Measurements from ENCODE around the gene DMD.
"Not testable (repeated sequence)": the region's sequence is repeated elsewhere in the genome, so short reads cannot be mapped to it uniquely, and the experiment has no call there.

Gene DMD

GRCh38 chrX:33211356-33212260 lies at the start of gene DMD:
TSS of gene DMD (minus strand) at chrX:33211549. CDS start at chrX:33211312, 237 bp downstream.
- H3K27ac Mint-ChIP-seq = no peak within 1 kb of the TSS
- no peak within 1 kb of the TSS for H3K4me3 Mint-ChIP-seq
- no peaks in the 10 kb centered on the region for H3K4me1 Mint-ChIP-seq
- no peaks in the 10 kb centered on the region for H3K9me3 Mint-ChIP-seq
- no peaks in the 10 kb centered on the region for H3K27me3 Mint-ChIP-seq
- no peaks in the 10 kb centered on the region for H3K36me3 Mint-ChIP-seq

GRCh38 chrX:33252306-33252825 lies 41.0 kb upstream of the DMD start:
- H3K4me1 Mint-ChIP-seq = no peaks in the 10 kb centered on the region
- H3K27me3 Mint-ChIP-seq = no peaks in the 10 kb centered on the region
- no peaks in the 10 kb centered on the region for H3K36me3 Mint-ChIP-seq
- H3K9me3 Mint-ChIP-seq = no peaks in the 10 kb centered on the region
- H3K27ac Mint-ChIP-seq = no peak overlapping the region
- no peak overlapping the region for H3K4me3 Mint-ChIP-seq

GRCh38 chrX:33218819-33219218 lies 7.5 kb upstream of the DMD start:
- H3K27me3 Mint-ChIP-seq = no peaks in the 10 kb centered on the region
- H3K27ac Mint-ChIP-seq = no peak overlapping the region
- no peaks in the 10 kb centered on the region for H3K4me1 Mint-ChIP-seq
- H3K4me3 Mint-ChIP-seq = no peak overlapping the region
- H3K36me3 Mint-ChIP-seq = no peaks in the 10 kb centered on the region
- H3K9me3 Mint-ChIP-seq = no peaks in the 10 kb centered on the region

GRCh38 chrX:33210156-33210555 lies 1.2 kb downstream of the DMD start:
- no peak overlapping the region for H3K27ac Mint-ChIP-seq
- H3K4me1 Mint-ChIP-seq = no peaks in the 10 kb centered on the region
- H3K27me3 Mint-ChIP-seq = no peaks in the 10 kb centered on the region
- no peaks in the 10 kb centered on the region for H3K36me3 Mint-ChIP-seq
- no peak overlapping the region for H3K4me3 Mint-ChIP-seq
- H3K9me3 Mint-ChIP-seq = no peaks in the 10 kb centered on the region

- Mint-ChIP-seq H3K36me3 (no peaks in the 10 kb centered on the region), H3K4me3 (no peak overlapping the region), H3K27me3 (no peaks in the 10 kb centered on the region), H3K4me1 (no peaks in the 10 kb centered on the region), H3K9me3 (no peaks in the 10 kb centered on the region), H3K27ac (no peak overlapping the region)
Measured at GRCh38 chrX:33207056-33207455, 4.3 kb downstream of the DMD start.

GRCh38 chrX:33205321-33205720 lies 6.0 kb downstream of the DMD start:
- Mint-ChIP-seq H3K27me3 (no peaks in the 10 kb centered on the region), H3K9me3 (no peaks in the 10 kb centered on the region), H3K4me1 (no peaks in the 10 kb centered on the region), H3K36me3 (no peaks in the 10 kb centered on the region), H3K27ac (no peak overlapping the region), H3K4me3 (no peak overlapping the region)

GRCh38 chrX:33204889-33205288 lies 6.5 kb downstream of the DMD start:
- Mint-ChIP-seq H3K27me3 (no peaks in the 10 kb centered on the region), H3K27ac (no peak overlapping the region), H3K36me3 (no peaks in the 10 kb centered on the region), H3K9me3 (no peaks in the 10 kb centered on the region), H3K4me3 (no peak overlapping the region), H3K4me1 (no peaks in the 10 kb centered on the region)

- Mint-ChIP-seq H3K27me3 (no peaks in the 10 kb centered on the region), H3K9me3 (no peaks in the 10 kb centered on the region), H3K27ac (no peak overlapping the region), H3K4me1 (no peaks in the 10 kb centered on the region), H3K36me3 (no peaks in the 10 kb centered on the region), H3K4me3 (no peak overlapping the region)
Measured at GRCh38 chrX:33198561-33199279, 12.6 kb downstream of the DMD start.

- no peak overlapping the region for H3K27ac Mint-ChIP-seq
Measured at GRCh38 chrX:33195698-33196097, 15.7 kb downstream of the DMD start.

GRCh38 chrX:33194876-33195433 lies 16.4 kb downstream of the DMD start:
- H3K4me3 Mint-ChIP-seq = no peak overlapping the region
- H3K27me3 Mint-ChIP-seq = no peaks in the 10 kb centered on the region
- no peaks in the 10 kb centered on the region for H3K36me3 Mint-ChIP-seq
- no peaks in the 10 kb centered on the region for H3K9me3 Mint-ChIP-seq
- no peak overlapping the region for H3K27ac Mint-ChIP-seq
- H3K4me1 Mint-ChIP-seq = no peaks in the 10 kb centered on the region

More at GRCh38 chrX:33195698-33196097, 15.7 kb downstream of the DMD start:
- Mint-ChIP-seq H3K27me3 (no peaks in the 10 kb centered on the region), H3K4me1 (no peaks in the 10 kb centered on the region), H3K36me3 (no peaks in the 10 kb centered on the region), H3K9me3 (no peaks in the 10 kb centered on the region), H3K4me3 (no peak overlapping the region)

- H3K36me3 Mint-ChIP-seq = no peaks in the 10 kb centered on the region
- H3K9me3 Mint-ChIP-seq = no peaks in the 10 kb centered on the region
- H3K4me3 Mint-ChIP-seq = no peak overlapping the region
- H3K27me3 Mint-ChIP-seq = no peaks in the 10 kb centered on the region
- no peak overlapping the region for H3K27ac Mint-ChIP-seq
- no peaks in the 10 kb centered on the region for H3K4me1 Mint-ChIP-seq
Measured at GRCh38 chrX:33194289-33194688, 17.1 kb downstream of the DMD start.

GRCh38 chrX:33190016-33190415 lies 21.3 kb downstream of the DMD start:
- Mint-ChIP-seq H3K9me3 (no peaks in the 10 kb centered on the region), H3K4me3 (no peak overlapping the region), H3K27ac (no peak overlapping the region), H3K27me3 (no peaks in the 10 kb centered on the region), H3K36me3 (no peaks in the 10 kb centered on the region), H3K4me1 (no peaks in the 10 kb centered on the region)

GRCh38 chrX:33188881-33189280 lies 22.5 kb downstream of the DMD start:
- no peak overlapping the region for H3K4me3 Mint-ChIP-seq
- H3K36me3 Mint-ChIP-seq = no peaks in the 10 kb centered on the region
- no peak overlapping the region for H3K27ac Mint-ChIP-seq
- no peaks in the 10 kb centered on the region for H3K27me3 Mint-ChIP-seq
- H3K4me1 Mint-ChIP-seq = no peaks in the 10 kb centered on the region
- no peaks in the 10 kb centered on the region for H3K9me3 Mint-ChIP-seq

- Mint-ChIP-seq H3K27me3 (no peaks in the 10 kb centered on the region), H3K9me3 (no peaks in the 10 kb centered on the region), H3K4me1 (no peaks in the 10 kb centered on the region), H3K27ac (no peak overlapping the region), H3K36me3 (no peaks in the 10 kb centered on the region), H3K4me3 (no peak overlapping the region)
Measured at GRCh38 chrX:33188286-33188685, 23.1 kb downstream of the DMD start.

GRCh38 chrX:33184803-33185202 lies 26.5 kb downstream of the DMD start:
- not testable (repeated sequence) for H3K4me1 Mint-ChIP-seq, H3K27ac Mint-ChIP-seq, H3K36me3 Mint-ChIP-seq, H3K27me3 Mint-ChIP-seq, H3K4me3 Mint-ChIP-seq, H3K9me3 Mint-ChIP-seq

GRCh38 chrX:33183361-33183760 lies 28.0 kb downstream of the DMD start:
- Mint-ChIP-seq H3K27ac (no peak overlapping the region), H3K4me3 (no peak overlapping the region), H3K36me3 (no peaks in the 10 kb centered on the region), H3K9me3 (no peaks in the 10 kb centered on the region), H3K4me1 (no peaks in the 10 kb centered on the region), H3K27me3 (no peaks in the 10 kb centered on the region)

Measured in activated naive CD4-positive, alpha-beta T cell treated with anti-CD3 and anti-CD28 coated beads, Interleukin-2, amount 50 U/mL, for 24 hours (primary cell).